B cell (primary cell): ENCODE measurements around the gene CALCOCO2.

Source experiments
- EZH2 ChIP-seq: IDR thresholded peaks from 2 replicates; pipeline ENCODE4 v1.6.1; 2012; ENCODE audit warnings: borderline replicate concordance, low read depth, mild to moderate bottlenecking, moderate library complexity, low read length; ENCODE audit not compliant: insufficient read depth, poor library complexity, severe bottlenecking
- TF ChIP-seq, protein P1 (sequence below): fragments of 200-600 bp; IDR thresholded peaks from one replicate; pipeline ENCODE4 v1.8.0; 2022; ENCODE audit warnings: antibody characterized with exemption, mild to moderate bottlenecking

DNA sequence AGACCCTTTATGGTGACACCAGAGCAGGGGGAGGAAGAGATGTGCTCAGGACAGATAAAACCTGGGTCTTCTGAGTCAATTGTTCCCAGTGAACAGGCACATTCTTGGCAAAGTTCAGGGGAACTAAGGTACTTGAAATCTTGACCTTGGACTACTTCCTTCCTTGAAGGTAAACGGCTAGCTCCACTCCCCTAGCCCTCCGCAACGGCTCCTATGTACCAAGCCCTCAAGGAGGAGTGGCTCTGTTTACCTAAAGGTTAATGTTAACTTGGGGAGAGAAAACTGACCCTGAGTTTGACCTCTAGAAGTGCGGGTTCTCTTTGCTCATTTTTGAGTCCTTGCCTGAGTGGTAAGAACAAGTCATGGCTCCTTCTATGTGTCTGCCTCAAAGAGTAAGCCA, 21.7 kb upstream of the CALCOCO2 start:
- TF ChIP-seq, protein P1, sequence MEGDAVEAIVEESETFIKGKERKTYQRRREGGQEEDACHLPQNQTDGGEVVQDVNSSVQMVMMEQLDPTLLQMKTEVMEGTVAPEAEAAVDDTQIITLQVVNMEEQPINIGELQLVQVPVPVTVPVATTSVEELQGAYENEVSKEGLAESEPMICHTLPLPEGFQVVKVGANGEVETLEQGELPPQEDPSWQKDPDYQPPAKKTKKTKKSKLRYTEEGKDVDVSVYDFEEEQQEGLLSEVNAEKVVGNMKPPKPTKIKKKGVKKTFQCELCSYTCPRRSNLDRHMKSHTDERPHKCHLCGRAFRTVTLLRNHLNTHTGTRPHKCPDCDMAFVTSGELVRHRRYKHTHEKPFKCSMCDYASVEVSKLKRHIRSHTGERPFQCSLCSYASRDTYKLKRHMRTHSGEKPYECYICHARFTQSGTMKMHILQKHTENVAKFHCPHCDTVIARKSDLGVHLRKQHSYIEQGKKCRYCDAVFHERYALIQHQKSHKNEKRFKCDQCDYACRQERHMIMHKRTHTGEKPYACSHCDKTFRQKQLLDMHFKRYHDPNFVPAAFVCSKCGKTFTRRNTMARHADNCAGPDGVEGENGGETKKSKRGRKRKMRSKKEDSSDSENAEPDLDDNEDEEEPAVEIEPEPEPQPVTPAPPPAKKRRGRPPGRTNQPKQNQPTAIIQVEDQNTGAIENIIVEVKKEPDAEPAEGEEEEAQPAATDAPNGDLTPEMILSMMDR, result no peak
- no peak for TF ChIP-seq EZH2
